Activated T-cell treated with anti-CD3 and anti-CD28 coated beads, Interleukin-2, amount 50 U/mL, for 48 hours (primary cell): ENCODE results near the gene ABCF3.

Source experiments
- DNase-seq, 2 experiments: peaks; one replicate each; pipeline ENCODE4 v3.0.0-alpha.2; 2020

Gene ABCF3

DNA sequence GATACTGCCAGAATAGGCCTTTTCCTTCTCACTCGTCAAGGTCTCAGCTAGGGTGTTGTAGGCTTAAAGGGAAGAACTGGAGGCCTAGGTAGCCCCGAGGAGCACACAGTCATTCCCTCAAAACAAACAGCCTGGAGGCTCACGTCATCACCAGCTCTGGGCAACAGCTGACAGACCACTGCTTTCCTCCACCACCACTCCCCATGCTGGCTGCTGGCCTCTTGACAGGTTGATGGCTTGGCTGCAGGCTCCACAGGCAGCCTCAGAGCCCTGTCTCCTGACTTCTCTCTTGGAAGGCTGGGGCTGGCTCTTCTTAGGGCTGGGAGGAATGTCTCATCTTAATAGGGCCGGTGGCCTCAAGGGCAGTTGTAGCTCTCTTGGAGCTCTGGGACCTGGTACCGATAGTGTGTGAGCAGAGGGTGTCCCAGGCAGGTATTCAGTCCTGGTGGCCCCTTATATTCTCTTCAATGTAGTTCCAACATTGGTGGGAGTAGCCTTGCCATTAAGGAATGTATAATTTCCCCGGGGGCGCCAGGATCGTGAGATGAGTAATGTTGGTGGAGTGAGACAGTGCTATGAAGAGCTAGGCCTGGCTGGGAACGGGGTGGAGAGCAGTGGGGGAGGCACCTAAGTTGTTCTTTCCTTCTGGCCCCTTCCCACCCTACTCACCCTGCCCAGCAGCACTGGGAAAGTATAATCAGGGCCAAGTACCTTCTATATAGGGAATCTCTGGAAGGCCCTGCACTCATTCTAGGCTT, 17.5 kb upstream of the ABCF3 start:
- DNase-seq: no peak

DNA sequence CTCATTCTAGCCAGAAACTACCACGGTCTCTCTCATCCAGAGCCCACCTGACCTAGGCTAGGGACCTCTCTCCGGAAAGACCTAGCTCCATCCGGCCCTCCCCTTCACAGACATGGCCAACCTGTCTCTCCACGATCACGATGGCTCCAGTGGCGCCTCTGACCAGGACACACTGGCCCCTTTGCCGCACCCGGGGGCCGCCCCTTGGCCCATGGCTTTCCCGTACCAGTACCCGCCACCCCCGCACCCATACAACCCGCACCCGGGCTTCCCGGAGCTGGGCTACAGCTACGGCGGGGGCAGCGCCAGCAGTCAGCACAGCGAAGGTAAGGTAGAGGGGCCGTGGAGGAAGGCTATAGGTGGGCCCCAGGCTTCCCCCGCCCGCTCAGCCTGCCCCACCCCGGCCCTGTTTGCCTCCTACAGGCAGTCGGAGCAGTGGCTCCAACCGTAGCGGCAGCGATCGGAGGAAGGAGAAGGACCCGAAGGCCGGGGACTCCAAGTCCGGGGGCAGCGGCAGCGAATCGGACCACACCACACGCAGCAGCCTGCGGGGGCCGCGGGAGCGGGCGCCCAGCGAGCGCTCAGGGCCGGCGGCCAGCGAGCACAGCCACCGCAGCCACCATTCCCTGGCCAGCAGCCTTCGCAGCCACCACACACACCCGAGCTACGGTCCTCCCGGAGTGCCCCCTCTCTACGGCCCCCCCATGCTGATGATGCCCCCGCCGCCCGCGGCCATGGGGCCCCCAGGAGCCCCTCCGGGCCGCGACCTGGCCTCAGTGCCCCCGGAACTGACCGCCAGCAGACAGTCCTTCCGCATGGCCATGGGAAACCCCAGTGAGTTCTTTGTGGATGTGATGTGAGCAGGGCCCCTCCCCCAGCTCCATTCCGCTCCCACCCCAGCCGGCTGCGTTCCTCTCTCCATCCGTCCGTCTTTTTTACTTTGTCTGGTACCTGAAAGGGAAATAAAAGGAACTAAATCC, 15.8 kb upstream of the ABCF3 start:
- DNase-seq: no peak

DNA sequence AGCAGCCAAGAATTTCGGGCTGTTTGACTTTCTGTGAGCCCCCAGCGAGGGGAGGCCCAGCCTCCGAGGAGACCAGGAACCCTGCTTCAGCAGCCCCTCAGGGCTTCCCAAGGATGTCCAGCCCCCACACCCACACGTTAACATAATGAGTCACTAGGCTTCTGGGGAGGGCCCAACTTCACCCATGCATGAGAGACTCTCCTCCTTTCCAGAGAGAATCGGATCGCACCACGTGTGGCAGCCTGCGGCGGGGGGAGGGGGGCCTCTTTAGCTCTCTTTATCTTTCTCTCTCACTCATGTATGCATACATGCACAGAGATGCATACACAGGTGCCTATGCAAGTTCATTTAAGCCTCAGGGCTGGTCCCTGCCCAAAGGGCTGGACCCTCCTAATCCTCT, 14.4 kb upstream of the ABCF3 start:
- DNase-seq: no peak

DNA sequence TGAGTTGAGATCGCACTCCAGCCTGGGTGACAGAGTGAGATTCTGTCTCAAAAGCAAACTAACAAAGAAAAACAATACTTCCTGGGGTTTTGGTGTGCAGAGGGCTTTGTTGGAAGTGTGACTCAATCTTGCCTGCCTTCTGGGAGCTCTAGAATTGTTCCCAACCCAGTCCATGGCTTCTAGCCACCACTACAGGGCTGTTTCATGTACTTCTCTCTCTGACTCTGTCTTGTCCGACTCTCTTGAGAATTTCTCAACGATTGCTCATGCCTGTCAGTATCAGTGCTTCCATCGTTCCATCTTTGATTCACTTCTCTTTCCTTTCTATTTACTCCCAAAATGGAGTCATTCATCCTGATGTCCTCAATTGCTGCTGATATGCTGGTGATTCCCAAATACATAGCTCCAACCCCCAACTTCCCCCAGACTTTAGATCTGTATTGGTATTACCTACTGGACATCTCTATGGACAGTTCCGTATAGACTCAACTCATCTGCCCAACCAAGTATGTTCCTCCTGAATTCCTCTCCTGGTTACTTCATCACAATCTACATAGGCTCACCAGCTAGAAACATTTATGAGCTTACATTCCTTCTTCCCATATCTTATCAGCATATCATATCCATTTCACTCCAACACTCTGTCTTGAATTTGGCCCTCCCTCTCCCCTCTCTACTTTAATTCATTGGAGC, 13.2 kb upstream of the ABCF3 start:
- no peak for DNase-seq

DNA sequence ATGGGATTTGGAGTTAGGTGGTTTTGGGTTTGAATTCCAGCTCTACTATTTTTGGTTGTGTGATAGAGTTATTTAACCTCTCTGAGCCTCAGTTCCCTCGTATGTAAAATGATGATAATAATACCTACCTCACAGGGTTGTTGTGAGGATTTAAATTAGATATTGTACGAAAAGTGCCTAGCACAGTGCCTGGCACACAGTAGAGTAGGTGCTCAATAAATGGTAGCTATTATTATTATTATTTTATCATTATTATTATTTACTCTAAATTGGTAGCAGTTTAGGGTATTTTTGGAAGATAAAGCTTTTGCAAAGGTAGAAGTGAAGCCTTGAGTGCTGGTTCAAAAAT, 12.7 kb upstream of the ABCF3 start:
- no peak for DNase-seq

DNA sequence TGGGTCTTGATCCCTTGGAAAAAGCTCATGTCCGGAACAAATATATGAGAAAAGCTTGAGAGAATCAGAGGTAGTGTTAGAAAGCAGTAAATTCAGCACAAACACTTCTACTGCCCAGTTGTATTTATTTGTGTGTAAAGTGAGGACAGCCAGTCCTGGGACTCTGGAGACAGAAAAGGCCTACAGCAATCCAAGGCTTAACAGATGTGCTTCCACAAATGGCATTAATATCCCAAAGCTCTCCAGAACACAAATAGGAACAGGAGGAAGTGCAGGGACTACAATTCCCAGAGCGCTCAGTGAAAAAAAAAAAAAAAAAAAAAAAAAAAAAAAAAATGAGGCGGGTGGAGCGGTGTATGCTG, 11.7 kb upstream of the ABCF3 start:
- DNase-seq: no peak

DNA sequence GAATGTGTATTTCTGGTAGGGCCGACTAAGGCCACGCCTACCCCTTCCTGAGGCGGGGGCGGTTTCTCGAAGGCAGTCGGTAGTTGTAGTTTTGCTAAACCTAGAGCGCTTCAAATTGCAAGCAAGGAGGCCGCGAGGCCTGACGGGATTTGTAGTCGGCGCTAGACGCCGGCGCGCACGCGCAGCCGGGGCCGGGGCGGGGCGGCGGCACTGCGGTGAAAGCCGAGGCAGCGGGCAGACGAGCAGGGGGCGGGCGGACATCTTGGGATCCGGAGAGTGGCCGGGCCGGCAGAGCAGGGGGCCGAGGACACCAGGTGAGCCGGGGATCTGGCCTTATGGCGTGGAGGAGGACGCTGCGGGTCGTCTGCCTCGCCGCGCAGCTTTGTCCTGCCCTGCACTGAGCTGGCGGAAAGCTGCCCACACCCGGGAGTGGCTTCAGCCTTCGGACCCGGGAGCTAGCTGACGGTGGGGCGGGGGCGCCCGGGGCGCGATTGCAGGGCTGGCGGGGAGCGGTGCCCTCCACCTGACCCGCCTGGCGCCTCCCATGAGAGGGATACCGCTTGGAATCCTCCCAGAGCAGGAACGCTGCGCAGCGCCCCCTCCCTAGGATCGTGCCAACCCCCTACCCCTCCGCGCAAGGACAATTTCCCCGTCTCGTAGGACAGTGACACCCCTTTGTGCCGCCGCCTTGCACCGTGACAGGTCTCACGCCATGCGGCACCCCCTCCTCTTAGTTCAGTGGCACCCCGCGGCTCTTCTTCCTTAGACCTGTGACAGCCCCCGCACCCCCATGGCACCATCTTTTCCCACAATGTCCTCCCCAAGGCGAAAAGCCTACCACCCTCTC, 11.1 kb upstream of the ABCF3 start, which contains the start of gene AP2M1:
Gene AP2M1 (plus strand): TSS at position 210 of the 847 bp plus-strand sequence. CDS start 2,139 bp downstream, outside the sequence.
- DNase-seq: peak; percentile 97 to 98

DNA sequence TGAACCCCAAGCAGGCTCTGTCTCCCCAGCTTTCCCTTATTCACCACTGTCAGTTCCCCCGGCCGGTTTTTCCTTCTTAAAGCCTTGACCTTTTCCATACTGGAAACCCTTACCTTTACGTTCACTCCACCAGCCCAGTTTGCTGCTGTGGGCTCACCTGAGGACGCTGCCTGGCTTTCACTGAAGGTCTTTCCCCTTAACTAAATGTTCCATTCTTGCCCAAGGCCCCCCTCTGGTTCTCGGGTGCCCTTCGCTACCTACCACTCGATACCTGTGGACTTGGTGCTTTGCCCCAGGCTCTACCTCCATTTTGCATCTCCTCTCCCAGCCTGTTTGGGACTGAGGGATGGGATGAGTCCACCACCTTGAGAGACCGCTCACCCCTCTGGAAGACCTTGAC, 10.5 kb upstream of the ABCF3 start:
- no peak for DNase-seq

DNA sequence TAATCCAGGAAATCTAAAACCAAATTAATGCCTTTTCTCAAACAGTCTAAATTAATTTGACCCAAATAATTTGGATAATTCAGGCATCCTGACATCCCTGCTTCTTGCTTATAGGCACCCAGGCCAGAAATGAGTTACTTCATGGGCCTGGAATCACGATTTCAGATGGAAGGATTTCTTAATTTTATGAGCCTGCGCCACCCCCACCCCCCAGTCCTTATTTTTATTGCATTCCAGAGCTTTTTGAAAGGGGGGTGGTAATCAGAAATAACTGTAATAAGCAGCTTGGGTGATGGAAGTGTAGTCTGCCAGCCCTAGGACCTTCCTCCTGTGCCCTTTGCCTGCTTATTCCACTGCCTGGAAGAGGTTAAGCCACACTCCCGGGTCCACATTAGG, 10.0 kb upstream of the ABCF3 start:
- no peak for DNase-seq

DNA sequence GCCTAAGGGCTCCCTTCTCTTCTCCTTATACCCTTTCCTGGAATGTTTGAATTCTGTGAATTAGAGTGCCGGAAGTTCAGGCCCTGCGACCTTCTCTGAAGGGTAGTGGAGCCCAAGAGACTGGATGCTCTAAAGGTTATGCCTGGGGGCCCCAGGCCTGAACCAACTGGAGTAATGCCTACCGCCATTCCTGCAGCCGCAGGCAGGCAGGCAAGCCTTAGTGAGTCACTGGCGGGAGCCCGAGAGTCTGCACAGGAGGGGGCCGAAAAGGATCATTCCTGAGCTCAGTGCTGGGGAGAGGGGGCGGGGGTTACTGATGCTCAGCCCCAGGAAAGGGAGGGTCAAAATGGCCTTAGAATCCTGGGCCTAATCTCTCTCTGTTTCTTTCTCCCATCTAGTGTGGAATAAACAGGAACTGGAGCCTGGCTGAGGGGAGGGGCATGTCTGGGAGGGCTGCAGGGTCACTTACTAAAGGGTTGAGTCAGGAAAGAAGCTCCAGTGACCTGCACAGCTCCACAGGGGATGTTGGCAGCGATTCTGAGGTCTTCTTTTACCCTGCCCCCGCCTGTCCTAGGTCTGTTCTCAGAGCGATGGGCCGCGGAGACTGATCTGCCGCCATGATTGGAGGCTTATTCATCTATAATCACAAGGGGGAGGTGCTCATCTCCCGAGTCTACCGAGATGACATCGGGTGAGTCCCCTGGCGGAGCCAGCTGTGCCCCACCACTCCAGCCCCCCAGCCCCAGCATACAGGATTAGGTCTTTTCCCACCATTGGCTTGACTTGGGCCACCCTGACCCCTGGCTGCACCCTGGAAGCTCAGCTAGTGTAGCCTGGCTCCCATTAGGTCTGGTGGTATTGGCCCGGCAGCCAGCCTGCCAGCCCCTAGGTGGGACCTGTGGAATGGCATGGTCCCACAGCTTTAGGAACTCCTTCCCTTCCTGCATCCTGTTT, 9.3 kb upstream of the ABCF3 start:
- DNase-seq: no peak

DNA sequence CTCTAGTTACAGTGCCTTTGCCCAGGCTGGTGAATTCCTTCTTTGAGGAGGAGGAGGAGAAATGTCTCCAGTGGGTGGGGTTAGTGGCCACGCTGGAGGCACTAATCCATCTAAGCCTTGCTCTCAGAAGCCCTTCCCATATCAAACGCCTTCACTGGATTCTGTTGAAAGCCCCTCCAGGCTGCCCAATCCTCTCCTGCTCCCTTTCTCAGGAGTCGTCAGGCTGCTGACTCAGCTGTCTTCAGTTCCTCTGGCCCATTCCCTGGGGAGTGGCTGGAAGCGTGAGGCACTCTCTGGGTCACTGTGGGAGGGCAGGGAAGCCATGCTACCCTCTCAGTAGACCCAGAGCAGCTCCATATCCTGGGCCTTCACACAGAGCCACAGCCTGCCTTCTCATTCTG, 8.7 kb upstream of the ABCF3 start:
- DNase-seq: no peak

DNA sequence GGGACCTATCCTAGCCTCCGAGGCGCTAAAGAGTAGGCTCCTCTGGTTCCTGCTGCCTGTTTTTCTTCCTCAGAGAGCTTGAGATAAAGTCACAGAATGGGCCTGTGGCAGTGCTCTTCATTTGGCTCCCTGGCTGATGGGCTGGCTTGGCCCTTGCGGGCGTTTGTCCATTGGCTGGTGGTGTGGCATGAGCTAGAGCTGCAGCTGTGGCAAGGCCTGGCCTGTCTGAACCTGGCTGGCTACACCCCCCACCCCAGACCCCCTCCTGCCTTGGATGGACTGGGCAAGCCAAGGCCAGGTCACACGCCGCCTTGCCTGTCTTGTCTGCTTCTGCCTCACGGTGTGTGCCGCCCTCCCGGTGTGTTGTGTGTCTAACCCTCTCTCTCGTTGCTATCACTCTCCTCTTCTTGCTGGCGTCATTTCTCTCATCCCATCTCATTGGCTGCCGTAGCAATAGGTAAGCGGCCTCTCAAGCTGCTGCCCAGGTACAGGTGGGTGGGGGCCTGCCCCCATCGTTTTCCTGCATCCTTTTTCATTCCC, 8.2 kb upstream of the ABCF3 start:
- DNase-seq: no peak

DNA sequence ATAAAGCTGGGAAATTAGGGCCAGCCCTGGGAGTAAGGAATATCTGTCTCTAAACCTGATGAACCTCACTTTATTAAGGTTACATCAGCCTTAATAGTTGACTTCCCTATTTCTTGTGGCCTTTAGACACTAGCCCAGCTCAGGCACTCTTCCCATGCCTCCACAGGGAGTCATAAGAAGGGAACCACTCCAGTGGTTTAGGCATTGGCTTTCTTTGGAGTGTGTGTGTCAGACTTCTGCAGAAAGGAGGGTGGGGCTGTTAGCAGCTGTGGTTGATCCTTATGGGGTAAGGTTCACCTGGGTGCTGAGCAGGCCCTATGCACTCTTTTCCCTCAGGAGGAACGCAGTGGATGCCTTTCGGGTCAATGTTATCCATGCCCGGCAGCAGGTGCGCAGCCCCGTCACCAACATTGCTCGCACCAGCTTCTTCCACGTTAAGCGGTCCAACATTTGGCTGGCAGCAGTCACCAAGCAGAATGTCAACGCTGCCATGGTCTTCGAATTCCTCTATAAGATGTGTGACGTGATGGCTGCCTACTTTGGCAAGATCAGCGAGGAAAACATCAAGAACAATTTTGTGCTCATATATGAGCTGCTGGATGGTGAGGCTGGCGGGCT, 7.4 kb upstream of the ABCF3 start:
- no peak for DNase-seq

DNA sequence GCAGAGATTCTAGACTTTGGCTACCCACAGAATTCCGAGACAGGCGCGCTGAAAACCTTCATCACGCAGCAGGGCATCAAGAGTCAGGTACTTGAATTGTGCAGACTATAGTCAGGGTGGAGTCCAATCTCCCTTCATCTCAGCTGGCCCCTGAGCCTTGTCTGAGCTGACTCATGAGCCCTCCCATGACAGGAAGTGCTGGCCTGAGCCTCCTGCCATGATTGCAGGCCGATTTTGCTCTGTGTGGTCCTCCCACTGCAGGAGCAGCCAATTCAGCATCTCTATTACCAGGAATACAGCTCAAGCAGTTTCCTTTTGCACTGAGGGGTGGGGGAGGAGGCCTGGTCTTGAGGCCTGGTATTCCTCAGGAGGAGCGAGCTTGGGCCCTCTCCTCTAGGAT, 5.8 kb upstream of the ABCF3 start:
- no peak for DNase-seq

DNA sequence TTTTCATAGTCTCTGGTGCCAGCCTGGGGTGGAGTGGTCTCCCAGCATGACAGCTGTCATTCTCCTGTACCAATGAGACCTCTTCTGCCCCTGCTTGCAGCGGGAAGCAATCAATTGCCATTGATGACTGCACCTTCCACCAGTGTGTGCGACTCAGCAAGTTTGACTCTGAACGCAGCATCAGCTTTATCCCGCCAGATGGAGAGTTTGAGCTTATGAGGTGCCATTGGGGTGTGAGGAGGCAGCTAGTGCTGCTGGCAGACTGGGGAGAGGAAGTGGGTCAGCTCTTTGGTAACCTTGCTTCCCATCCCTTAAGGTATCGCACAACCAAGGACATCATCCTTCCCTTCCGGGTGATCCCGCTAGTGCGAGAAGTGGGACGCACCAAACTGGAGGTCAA, 4.4 kb upstream of the ABCF3 start:
- DNase-seq: no peak

DNA sequence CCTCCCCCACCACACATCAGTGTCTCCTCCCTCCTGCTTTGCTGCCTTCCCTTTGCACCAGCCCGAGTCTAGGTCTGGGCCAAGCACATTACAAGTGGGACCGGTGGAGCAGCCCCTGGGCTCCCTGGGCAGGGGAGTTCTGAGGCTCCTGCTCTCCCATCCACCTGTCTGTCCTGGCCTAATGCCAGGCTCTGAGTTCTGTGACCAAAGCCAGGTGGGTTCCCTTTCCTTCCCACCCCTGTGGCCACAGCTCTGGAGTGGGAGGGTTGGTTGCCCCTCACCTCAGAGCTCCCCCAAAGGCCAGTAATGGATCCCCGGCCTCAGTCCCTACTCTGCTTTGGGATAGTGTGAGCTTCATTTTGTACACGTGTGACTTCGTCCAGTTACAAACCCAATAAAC, 2.3 kb upstream of the ABCF3 start:
- DNase-seq: no peak

DNA sequence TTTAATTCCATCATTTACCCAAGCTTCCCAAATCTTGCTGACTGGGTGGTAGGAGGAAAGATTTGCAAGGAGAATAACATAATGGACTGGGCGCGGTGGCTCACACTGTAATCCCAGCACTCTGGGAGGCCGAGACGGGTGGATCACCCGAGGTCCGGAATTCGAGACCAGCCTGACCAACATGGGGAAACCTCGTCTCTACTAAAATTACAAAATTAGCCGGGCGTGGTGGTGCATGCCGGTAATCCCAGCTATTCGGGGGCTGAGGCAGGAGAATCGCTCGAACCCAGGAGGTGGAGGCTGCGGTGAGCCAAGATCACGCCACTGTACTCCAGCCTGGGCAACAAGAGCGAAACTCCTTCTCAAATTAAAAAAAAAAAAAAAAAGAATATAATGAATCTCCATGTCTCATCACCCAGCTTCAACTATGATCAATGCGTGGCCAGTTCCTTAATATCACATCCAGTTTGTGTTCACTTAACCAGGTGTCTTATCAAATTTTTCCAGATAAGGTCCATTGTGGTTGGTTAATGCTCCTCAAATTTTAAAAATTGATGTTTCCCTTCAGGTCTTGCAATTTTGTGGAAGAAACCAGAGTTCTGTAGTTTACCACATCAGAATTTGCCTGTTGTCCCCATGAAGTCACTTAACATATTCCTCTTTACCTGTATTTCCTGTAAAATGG, 1.3 kb upstream of the ABCF3 start:
- no peak for DNase-seq

DNA sequence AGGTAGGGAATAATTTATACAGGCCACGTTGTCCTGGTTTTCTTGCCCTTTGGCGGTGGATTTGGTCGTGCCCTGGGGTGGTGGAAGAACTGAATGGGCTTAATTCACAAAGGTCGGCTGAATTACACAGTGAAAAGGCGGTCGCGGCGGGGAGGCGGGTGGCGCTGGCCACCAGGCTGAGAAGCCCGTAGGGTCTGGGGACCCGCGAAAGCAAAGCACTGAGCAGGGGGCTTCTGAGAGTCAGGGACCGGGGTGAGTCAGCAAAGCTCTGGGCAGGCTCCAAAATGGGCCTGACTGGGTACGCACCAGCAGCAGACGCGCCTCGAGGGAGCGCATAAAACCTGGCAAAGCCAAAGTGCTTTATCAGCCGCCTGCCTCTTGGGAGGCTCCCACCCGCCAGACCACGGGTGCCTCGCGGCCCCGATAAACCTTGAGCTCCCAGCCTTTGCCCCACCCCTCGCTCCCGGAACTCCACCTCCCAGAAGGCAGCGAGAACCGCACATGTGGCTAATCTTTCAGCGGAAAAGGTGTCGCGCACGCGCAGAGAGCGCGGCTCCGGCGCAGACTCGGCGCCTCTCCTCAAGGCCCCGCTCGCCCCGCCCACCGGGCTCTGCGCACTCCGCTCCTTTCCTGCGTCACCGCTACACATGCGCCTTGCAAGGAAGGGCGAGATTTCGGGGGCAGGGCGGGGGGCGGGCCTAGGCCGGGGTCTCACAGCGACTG, 377 bp upstream of the ABCF3 start:
- DNase-seq: peak; percentile 99

DNA sequence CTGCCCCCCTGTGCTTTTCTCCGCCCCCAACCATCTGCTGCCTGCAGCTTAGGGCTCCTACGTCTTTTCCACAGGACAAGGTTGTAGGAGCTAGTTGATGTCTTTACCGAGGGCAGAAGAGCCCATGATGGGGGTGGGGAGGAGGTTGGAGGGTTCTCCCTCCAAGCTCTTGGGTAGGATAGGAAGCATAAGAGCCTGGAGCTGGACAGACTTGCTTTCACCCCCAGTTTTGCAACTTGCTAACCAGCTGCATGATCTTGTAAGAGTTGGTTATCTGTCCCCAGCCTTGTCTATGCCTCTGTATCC, 856 bp downstream of the ABCF3 start:
- DNase-seq: no peak

DNA sequence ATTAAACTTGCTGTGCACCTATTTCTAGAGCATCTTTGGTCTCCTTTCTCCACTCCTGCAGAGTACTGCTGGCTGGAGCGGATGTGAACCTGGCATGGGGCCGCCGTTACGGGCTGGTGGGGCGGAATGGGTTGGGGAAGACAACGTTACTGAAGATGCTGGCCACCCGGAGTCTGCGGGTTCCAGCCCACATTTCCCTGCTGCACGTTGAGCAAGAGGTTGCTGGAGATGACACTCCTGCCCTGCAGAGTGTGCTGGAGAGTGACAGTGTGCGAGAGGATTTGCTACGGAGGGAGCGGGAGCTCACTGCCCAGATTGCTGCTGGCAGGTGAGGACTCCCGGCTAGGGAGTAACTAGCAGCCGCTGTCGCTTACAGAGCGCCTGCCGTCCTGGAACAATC, 2.1 kb downstream of the ABCF3 start:
- DNase-seq: no peak
